OCI-M2 (cell line): ENCODE results near the gene DAAM2.

Source experiments
- DNase-seq: peaks from one replicate; lab custom pipeline; 2025; ENCODE audit not compliant: unreplicated experiment; lab: John Stamatoyannopoulos, UW

Gene DAAM2

DNA sequence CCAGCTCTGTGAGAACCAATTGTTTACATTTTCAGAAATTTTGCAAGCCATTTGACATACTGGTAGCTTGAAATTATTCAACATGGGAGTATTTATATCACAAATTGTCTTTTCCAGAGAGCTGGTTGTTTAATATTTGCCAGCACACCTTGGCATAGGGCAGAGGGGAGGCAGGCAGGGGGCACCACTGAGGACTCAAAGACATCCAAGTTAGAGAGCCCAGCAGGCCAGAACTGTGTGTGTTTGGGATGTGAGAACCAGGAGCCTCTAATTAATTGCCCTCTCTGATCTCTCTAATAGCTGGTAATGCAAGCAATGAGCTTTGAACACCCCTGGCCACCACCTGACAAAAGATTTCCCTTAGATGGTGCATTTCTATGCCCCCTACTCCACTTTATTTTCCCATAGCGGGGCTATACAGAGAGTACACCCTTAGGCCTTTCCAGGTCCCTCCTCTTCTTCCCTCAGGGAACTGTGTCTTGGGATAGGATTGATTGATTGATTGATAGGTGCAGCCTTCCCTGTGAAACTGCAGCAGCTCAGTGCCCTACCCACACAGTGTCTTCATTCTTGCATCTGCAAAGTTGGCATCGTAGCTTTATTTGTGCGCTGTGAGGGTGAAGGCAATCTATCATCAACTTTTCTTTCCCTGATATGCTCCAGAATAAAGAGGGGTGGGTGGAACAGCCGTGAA lies 112.9 kb downstream of the DAAM2 start:
- no peak for DNase-seq

DNA sequence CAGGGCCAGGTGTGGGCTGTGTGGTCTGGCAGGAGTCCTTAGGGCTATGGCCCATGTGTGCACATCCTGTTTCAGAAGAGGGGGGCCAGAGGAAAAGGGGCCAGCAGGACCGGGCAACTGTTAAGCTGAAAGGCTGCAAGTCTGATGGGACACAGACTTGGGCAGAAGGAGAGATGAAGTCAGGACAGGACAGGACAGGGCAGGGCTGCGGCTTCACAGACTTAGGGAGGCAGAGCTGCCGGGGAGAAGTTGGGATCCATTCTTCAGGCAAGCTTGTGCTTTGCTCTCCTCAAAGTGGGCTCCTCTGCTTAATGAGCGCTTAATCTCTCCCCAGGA lies 113.4 kb downstream of the DAAM2 start:
- DNase-seq: no peak

DNA sequence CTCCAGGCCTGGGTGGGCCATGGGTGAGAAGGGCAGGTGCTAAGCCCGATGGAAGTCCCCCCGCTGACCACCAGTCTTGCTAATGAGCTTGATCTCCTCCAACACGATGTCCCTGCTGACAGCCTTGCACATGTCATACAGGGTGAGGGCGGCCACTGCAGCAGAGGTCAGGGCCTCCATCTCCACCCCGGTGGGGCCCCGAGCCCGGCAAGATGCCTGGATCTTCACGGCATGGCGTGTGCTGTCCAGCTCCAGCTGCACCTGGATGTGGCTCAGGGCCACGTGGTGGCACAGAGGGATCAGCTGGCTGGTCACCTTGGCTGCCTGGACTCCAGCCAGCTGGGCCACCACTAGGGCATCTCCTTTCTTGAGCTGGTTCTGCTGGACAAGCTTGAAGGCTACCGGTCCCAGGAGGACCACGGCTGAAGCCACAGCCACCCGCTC lies 114.2 kb downstream of the DAAM2 start:
- DNase-seq: no peak

DNA sequence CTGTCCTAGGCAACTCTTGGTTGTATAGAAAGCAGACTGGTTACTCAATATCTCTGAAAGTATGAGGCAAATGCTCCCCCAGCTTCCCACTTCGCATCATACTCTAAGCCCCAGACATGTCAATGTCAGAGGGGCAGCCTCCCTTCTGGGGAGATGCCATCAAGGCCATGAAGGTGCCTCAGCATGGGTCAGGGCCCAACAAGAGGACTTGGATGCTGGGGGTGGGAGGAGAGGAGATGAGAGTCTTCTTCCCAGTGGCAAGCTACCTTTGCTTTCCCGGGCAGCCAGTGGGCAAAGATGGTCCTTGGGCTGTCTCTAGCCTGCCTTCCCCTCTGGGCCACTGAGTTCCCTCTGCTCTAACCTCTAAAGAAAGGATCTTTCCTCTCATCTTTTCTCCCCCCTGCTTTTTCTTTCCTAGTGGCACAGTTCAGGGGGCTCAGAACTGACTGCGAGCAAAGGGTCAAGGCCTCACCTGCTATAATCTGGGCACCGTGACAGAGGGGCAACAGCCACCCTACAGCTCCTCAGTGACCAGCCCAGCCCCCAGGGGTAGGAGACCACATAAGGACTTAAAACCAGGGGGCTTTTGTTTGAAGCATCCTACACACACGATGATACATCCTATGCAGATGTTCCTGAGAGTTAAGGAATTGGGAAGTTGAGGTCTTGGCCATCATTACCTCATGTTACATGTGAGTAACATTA lies 115.8 kb downstream of the DAAM2 start:
- DNase-seq: no peak

DNA sequence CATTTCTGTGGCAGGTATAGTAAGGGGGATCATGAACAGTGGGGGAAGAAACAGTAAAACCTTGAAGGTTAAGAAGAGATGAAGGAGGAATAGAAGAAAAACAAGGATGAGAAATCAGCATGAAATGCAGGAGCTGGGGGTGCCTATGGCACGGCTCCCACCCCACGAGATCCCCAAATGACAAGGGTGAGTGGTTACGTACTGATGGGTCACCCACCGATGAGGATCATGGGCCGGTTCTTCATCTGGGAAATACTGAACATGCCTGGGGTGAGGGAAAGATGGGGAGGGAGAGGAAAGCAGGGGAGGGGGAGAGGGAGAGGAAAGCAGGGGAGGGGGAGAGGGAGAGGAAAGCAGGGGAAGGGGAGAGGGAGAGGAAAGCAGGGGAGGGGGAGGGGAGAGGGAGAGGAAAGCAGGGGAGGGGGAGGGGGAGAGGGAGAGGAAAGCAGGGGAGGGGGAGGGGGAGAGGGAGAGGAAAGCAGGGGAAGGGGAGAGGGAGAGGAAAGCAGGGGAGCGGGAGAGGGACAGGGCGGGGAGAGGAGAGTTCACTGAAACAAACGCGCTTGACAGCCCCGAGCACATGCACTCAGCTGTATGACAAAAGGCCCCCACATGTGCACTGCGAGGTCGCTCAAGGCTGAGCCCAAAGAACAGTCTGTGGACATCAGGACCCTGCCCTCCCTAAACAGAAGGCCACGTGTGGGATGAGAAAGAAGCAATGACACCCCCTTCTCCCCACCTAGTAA lies 116.8 kb downstream of the DAAM2 start:
- no peak for DNase-seq

DNA sequence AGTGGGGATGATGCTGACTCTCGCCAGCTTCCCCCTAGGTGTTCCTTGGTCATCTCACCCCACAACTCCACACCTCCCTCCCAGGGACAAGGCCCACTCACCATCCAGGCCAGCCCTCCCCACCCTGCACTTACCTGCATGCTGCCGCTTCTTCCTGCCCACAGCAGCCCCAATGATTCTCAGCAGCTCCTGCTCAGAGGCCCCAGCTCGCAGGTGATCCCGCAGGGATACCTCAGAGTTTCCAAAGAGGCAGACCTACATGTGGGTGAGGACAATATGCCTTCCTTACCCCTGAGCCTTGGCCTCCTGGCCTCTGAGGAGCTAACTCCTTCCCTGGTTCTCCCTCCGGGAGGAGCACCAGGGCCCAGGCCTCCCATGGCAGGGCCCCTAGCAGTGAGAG lies 117.5 kb downstream of the DAAM2 start:
- DNase-seq: no peak

DNA sequence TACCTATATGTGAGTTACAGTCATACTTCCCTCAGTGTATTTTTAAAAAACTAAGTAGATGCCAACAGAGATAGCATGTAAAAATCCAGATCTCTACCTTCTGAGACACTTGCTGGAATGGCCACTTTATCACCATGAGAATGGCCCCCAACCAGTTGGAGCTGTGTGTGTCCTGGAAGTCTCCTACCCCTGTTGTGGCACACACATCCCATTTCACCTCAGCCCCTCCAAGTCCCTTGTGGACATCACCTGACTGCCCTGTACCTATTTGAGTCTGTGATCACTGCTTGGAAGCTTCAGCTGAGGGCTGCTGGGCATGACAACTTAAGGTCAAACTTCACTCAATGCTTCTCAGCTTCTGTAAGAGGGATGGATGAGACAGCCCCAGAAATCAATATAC lies 118.0 kb downstream of the DAAM2 start:
- DNase-seq: no peak

DNA sequence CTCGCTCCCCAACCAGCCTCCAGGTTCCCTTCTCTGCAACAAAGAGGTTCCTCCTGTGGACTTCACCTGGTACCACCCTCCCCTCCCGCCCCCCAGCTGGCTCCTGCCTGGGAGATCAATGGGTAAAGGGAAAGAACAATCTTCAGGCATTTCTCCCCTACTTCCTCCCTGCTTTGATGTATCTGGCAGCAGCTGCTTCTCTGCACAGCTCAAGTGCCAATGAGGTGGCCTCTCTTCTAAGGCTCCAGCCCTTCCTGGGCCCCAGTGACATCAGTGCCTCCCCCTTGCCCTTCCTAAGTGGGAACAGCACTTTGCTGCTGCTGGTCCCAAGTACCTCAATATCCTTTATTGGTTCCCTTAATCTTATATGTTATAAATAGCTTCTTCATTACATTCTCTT lies 118.6 kb downstream of the DAAM2 start:
- no peak for DNase-seq

DNA sequence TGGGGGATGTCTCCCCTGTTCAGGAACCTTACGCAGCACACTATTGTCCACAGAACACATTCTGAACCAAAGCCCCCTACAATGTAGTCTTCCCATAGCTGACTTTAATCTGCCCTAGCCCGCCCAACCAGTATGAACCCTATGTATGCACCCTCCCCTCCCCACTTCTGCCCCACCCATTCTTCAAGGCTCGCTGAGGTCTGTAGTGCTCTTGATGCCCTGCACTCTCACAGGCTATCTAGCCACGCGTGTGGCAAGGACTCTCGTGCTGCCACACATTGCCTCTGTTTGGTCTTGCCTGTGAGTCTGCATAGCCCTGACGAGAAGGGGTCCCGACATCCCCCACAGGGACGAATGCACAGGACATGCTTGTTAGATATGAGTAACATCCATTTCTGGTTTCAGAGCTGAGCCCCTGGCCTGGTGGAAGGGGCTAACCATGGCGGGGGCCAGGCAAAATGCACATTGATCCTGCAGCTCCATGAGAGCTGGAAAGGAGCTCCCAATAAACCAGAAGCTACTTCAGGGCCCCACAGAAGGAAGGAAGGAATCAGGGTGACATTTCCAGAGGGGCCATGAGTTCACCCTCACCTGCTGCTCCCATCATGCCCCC lies 119.4 kb downstream of the DAAM2 start:
- DNase-seq: no peak

DNA sequence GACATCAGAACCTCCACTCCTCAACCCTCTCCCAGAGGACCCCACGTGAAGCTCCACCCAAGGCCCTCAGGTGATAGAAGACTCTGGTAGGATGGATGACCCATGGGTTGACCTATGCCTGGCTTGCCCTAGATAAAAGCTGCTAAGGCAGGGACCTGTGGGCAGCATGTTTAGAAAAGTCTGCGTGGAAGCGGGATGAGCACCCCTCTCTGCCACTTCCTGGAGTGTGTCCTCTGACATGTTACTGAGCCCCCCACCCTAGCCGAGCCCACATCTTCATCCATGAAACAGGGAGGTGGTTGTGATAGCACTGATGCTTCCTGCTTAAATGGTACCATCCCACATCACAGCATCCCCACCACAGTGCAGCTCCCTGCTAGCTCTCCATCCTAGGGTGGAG lies 120.3 kb downstream of the DAAM2 start:
- no peak for DNase-seq

DNA sequence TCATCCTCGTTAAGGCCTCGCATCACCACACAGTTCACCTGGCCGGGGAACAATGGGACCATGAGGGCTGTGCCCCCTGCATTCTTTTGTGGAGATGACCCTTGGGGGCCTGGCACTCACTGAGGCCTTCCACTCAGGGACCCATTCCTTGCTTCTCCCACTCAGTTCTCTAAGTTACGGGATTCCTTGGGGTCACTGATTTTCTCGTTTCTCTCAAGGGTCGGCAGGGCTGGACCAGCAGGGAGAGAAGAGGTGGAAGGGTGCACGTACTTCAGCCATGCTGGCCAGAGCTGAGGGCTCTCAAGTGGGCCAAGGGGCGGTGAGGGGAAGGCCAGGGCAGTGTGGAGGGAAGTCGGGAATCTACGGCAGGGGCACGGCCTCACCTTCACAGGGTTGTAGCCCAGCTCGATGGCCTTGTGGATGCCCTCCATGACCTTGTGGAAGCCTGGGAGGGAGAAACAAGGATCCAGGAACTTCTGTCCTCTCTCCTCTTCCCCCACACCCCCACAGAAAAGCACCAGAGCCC lies 121.3 kb downstream of the DAAM2 start:
- no peak for DNase-seq

DNA sequence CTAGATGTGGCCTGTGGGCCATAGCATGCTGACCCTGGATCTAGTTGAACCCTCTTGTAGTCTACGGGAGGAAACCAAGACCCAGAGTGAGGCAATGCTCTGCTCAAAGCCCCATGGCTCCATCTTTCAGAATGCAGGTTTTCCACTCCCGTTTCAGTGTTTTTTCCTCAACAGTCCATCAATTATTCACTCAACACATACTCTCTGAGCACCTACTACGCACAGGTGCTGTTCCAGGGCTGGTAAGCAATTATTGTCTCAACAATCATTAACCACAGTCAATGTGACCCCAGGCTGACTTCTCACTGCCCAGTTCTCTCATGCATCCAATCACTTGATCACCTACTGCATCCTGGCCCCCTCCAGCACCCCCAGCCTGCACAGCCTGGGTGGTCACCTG lies 122.1 kb downstream of the DAAM2 start:
- no peak for DNase-seq

DNA sequence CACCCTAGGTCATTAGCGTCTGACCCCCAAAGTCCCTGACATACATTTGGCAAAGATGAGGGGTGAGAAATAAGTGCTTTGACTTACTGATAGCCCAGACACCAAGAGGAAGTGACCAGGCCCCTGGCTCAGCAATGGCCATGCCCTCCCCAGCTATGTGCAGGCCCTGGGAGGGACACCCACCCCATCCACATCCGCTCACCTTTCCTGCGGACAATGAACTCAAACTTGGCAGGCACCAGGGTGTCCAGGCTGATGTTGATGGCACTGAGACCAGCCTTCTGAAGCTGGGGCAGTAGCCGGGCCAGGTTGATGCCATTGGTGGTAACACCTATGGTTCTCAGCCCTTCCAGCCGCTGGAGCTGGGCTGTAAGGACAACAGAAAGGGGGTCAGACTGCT lies 123.7 kb downstream of the DAAM2 start:
- no peak for DNase-seq

DNA sequence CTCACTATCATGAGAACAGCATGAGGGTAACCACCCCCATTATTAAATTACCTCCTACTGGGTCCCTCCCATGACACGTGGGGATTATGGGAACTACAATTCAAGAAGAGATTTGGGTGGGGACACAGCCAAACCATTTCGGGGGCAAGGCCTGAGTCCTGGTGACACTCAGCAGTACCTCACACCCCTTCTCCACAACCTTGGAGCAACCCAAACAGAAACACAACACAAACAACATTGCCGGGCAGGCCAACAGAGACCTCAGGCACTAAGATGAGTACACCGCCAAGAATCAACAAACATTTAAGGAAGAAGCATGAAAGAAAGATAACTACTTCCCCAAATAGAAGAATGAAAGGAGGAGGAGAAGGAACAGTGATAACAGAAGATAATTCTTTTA lies 125.2 kb downstream of the DAAM2 start:
- no peak for DNase-seq

DNA sequence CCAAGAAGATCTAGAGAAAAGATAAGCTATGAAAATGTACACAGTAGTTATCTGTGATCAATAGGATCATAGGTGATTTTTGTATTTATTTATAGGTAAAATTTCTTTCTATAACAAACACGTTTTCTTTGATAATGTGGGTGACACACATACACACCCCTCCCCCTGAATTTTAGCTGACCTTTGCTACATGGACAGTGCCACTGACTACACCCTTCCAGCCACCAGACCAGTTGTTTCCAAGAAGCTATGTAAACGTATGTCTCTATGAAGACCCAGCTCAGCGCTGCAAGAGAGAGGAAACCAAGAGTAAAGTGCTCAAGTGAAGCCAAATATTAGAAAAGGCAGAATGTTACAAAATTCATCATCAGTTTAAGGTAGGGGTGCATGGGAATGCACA lies 125.8 kb downstream of the DAAM2 start:
- no peak for DNase-seq

DNA sequence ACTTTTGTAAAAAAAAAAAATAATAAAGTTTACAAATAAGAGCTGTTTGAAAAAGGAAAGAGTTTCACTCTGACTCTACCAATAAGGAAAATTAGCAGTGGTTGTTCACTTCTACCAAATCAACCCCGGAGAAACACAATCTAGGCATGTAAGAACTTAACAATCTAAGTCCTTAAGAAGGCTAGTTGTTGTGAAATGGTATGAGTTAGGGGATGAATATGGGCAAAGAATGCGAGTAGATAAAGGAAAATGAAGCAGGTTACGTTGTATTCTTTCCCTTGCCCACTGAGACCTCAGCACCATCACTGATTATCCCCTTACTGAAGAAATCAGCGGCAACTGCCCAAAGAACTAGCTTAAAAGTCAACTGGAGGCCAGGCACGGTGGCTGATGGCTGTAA lies 126.7 kb downstream of the DAAM2 start:
- no peak for DNase-seq

DNA sequence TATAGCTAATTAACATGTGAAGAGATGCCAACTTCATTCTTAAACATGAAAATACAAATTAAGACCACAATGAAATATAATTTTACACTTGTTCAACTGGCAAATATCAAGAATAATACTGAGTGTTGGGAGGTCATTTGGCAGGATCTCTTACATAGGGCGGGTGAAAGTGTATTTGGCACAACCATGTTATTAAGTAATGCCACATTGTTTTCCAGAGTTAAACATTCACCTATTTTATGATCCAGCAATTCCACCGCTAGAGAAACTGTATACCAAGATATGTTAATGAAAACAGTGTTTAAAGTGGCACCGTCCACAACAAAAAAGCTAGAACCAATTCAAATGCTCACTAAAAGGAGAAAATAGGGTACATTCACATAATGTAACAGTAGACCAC lies 128.0 kb downstream of the DAAM2 start:
- DNase-seq: no peak

DNA sequence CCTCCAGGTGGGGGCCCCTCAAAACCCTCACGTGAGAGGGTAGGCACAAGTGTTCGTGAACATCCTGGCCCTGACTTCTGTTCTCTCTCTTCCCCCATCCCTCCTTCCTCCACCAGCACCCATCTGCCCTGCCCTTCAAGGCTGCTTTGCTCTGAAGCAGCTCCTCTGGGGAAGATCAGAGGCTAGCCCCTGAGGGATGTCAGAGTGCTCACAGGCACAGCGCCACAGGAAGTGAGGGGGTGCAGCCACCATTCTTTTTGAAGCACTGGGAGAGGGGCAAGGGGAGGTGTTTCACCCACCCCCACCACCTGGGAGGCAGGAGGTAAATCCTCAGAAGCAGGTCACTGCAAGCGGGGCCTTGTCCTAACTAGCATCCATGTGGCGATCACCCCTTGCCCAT lies 130.6 kb downstream of the DAAM2 start:
- no peak for DNase-seq

DNA sequence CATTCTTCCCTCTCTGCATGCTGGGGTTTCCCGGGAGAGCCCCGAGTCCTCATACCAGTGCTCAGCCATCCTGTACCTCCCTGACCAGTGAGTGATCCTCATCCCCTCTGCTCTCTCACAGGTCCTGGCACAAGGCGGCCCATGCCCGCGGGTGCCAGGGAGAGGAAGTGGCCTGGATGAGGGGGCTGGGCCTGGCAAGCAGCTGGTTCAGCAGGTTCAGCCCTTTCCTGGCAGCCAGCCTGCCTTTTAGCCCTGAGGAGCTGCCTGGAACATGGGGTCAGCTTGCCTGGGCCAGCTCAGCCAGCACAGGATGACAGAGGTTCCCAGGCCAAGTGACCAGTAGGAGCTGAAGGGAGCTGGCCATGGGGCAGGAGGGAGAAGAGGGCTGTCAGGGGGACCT lies 131.2 kb downstream of the DAAM2 start:
- no peak for DNase-seq

DNA sequence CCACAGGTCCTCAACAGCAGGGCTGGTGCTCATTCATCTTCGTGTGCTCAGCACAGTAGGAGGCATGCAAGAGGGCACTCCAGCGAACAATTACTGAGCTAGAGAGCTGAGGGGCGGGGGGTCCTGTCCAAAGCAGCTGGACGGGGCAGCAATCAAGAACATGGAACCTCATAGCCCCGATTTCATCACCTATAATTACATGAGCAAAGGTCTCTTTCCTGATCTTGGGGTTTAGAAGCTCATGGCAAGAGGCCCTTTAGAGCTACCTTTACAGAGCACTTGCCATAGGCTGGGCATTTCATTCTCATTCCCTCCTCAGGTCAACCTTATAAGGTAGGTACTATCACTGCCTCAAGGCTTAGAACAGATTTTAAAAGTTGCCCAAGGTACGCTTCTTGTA lies 131.7 kb downstream of the DAAM2 start:
- no peak for DNase-seq

DNA sequence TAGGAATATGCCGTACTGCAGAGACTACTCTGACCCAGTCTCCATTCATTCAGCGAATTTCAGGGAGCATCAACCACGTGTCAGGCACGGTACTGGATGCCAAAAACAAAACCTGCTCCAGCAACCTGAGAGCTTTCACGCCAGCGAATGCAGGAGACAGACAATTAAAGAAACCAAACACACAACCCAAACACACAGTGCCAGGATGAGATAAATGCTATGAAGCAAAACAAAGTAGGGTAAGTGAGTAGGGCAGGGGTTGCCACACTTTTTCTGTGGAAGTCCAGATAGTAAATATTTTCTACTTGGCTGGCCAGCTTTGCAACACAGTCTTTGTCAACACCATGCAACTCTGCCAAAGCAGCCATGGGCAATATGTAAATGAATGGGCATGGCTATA lies 132.1 kb downstream of the DAAM2 start:
- no peak for DNase-seq
